ENCODE measurements around the gene CES1. TPM values are rescaled to one million over a fixed set of nuclear protein-coding genes. Genes with fewer than 3 reads are reported as not detected.

Gene CES1
- total RNA-seq, result 41.1 and 41.6 TPM in 2 replicates
- polyA plus RNA-seq, result 3.0 and 15.0 TPM in 2 replicates
- polyA plus RNA-seq (2012), result 2.6 and 15.4 TPM in 2 replicates
- polyA minus RNA-seq (ENCODE audit: low replicate concordance), result 1.2 and 2.9 TPM in 2 replicates

DNA sequence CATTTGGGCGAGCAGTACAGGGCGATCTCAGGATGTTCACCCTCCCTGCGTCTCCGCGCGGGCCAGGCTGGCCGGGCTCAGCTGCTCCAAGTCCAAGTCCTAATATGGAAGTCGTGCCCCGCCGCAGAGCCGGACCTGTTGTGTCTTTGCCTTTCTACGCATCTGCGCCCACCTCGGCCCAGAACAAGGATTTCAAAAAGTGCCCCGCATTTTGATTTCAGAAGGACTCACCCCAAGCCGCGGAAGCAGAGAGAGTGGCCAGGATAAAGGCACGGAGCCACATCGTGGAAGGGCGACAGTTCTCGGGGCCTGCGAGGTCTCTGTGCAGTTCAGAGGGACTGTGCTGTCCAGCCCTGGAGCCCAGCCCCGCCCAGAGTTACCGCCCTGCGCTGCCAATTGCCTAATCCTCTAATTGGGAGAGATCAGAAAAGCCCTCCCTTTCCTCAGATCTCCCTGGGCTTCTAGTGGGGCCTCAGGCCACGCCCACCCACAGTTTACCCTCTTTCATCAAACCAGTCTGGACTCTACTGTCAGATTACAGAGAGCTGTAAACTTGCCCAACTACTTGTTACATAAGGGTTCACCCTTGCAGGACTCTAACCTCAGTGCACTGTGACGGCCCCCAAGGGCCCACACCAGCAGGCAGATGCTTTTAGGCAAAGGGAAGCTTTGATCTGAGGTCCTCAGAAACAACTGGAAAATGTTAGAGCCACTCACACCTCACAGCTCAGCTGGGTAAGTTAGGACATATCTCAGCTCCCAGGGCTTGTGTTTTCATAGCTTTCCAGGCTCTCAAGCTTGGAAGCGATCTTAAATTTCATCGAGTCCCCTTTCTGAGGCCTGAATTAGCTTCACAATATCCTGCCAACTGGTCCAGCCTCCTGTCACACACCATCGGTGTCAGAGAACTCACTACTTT lies at the start of gene CES1:
Gene CES1, minus strand, starts transcription at position 324 of the 919 bp plus-strand sequence. Its CDS starts 41 bp downstream, at position 283.
- Histone ChIP-seq H3K9ac (ENCODE audit: insufficient read depth, low read length) (no peak within 1 kb of the TSS), H3K27ac (ENCODE audit: insufficient read depth, low read length) (no peak within 1 kb of the TSS), H3K9me3 (ENCODE audit: control insufficient read depth, insufficient read depth, low read depth, low read length) (no peaks in the 10 kb centered on the region), H3K79me2 (ENCODE audit: control insufficient read depth, insufficient read depth, low read length) (no peaks in the 10 kb centered on the region), H3K27me3 (ENCODE audit: control insufficient read depth, insufficient read depth, low read length) (peaks cover 4% of the 10 kb centered on the region), H3K4me3 (replicated peaks in 1 of 4; ENCODE audit: control extremely low read depth in 1 of 4, insufficient read depth in 1 of 4, low read depth in 3 of 4, low read length in 4 of 4) (peak within 1 kb of the TSS in 2 of 4 experiments; percentile 28 to 33), H3K4me2 (ENCODE audit: extremely low read depth, insufficient read depth, low read length) (no peak within 1 kb of the TSS), H3K36me3 (ENCODE audit: control insufficient read depth, insufficient read depth, low read length) (no peaks in the 10 kb centered on the region), H4K20me1 (ENCODE audit: control insufficient read depth, extremely low read depth, insufficient read depth, low read length) (no peaks in the 10 kb centered on the region), H2AFZ (ENCODE audit: low read length) (peak within 1 kb of the TSS; percentile 30), H3K4me1 (ENCODE audit: control insufficient read depth, extremely low read depth, insufficient read depth, low read length) (no peaks in the 10 kb centered on the region)
- TF ChIP-seq CTCF (conservative IDR thresholded peaks at IDR 0.05 in 1 of 2, IDR thresholded peaks at IDR 0.05 in 1 of 2; ENCODE audit: low read depth in 1 of 2, low read length in 2 of 2) (no peak), EZH2 (IDR thresholded peaks at IDR 0.05; ENCODE audit: low read length, missing control alignments) (no peak)
- peak in 1 of 2 donors; percentile 17 for DNase-seq (ENCODE audit: low read depth in 2 of 2)

- Histone ChIP-seq H3K36me3 (ENCODE audit: control insufficient read depth, insufficient read depth, low read length) (no peaks in the 10 kb centered on the region), H3K79me2 (ENCODE audit: control insufficient read depth, insufficient read depth, low read length) (no peaks in the 10 kb centered on the region), H4K20me1 (ENCODE audit: control insufficient read depth, extremely low read depth, insufficient read depth, low read length) (no peaks in the 10 kb centered on the region), H3K27ac (ENCODE audit: insufficient read depth, low read length) (no peak overlapping the region), H3K9ac (ENCODE audit: insufficient read depth, low read length) (no peak overlapping the region), H3K9me3 (ENCODE audit: control insufficient read depth, insufficient read depth, low read depth, low read length) (no peaks in the 10 kb centered on the region), H3K27me3 (ENCODE audit: control insufficient read depth, insufficient read depth, low read length) (no peaks in the 10 kb centered on the region), H3K4me2 (ENCODE audit: extremely low read depth, insufficient read depth, low read length) (no peak overlapping the region), H3K4me1 (ENCODE audit: control insufficient read depth, extremely low read depth, insufficient read depth, low read length) (no peaks in the 10 kb centered on the region), H3K4me3 (replicated peaks in 1 of 4; ENCODE audit: control extremely low read depth in 1 of 4, insufficient read depth in 1 of 4, low read depth in 3 of 4, low read length in 4 of 4) (no peak overlapping the region), H2AFZ (ENCODE audit: low read length) (no peak overlapping the region)
- TF ChIP-seq EZH2 (IDR thresholded peaks at IDR 0.05; ENCODE audit: low read length, missing control alignments), result no peak
- TF ChIP-seq CTCF (conservative IDR thresholded peaks at IDR 0.05 in 1 of 2, IDR thresholded peaks at IDR 0.05 in 1 of 2; ENCODE audit: low read depth in 1 of 2, low read length in 2 of 2), result no peak
- peak in 1 of 2 donors; percentile 43 for DNase-seq (ENCODE audit: low read depth in 2 of 2)
Measured at GRCh38 chr16:55876854-55877253, 44.0 kb upstream of the CES1 start.

DNA sequence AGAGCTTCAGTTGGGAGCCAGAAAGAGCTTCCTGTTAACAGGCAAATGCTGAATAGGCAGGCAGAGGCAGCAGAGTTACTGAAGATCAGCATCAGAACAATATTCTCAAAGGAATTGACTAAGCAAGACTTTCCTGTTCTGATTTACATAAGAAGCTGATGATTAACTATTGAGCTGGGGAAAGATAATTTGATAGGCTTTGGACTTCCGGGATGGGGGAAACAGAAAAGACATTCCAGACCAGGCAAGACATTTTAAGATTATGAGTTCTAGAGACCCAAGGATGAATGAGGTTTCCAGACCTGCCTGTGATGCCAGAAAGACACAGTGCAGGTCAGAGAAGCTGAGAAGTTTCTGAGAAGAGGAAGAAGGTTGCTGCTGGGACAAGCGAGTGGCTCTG lies 42.4 kb upstream of the CES1 start, which contains the start of gene CES5A:
Gene CES5A, minus strand, starts transcription at position 101 of the 400 bp plus-strand sequence. CDS start 152 bp downstream, outside the sequence.
- Histone ChIP-seq H4K20me1 (ENCODE audit: control insufficient read depth, extremely low read depth, insufficient read depth, low read length) (no peaks in the 10 kb centered on the region), H3K9me3 (ENCODE audit: control insufficient read depth, insufficient read depth, low read depth, low read length) (no peaks in the 10 kb centered on the region), H3K4me2 (ENCODE audit: extremely low read depth, insufficient read depth, low read length) (no peak within 1 kb of the TSS), H3K27me3 (ENCODE audit: control insufficient read depth, insufficient read depth, low read length) (no peaks in the 10 kb centered on the region), H3K27ac (ENCODE audit: insufficient read depth, low read length) (no peak within 1 kb of the TSS), H3K4me3 (replicated peaks in 1 of 4; ENCODE audit: control extremely low read depth in 1 of 4, insufficient read depth in 1 of 4, low read depth in 3 of 4, low read length in 4 of 4) (no peak within 1 kb of the TSS), H2AFZ (ENCODE audit: low read length) (no peak within 1 kb of the TSS), H3K9ac (ENCODE audit: insufficient read depth, low read length) (no peak within 1 kb of the TSS), H3K36me3 (ENCODE audit: control insufficient read depth, insufficient read depth, low read length) (no peaks in the 10 kb centered on the region), H3K4me1 (ENCODE audit: control insufficient read depth, extremely low read depth, insufficient read depth, low read length) (no peaks in the 10 kb centered on the region), H3K79me2 (ENCODE audit: control insufficient read depth, insufficient read depth, low read length) (no peaks in the 10 kb centered on the region)
- TF ChIP-seq EZH2 (IDR thresholded peaks at IDR 0.05; ENCODE audit: low read length, missing control alignments) (no peak), CTCF (conservative IDR thresholded peaks at IDR 0.05 in 1 of 2, IDR thresholded peaks at IDR 0.05 in 1 of 2; ENCODE audit: low read depth in 1 of 2, low read length in 2 of 2) (no peak)
- no peak for DNase-seq (ENCODE audit: low read depth in 2 of 2)

All from fibroblast of lung (primary cell).